IMR-90 (cell line): Measurements from ENCODE around the gene CREG2. TPM values are rescaled to one million over a fixed set of nuclear protein-coding genes. Genes with fewer than 3 reads are reported as not detected.

Source experiments
- ATAC-seq: fragments of 200-7000 bp; cut with Tn5 transposase; 2 replicates; pipeline ENCODE4 v1.9.1; 2020; ENCODE audit warnings: low read depth, mild to moderate bottlenecking, moderate library complexity
- BruUV-seq: library from RNA; stranded (reverse); fragments of 400-500 nt; replicated peaks from 2 replicates; lab custom pipeline; 2021; lab: Mats Ljungman, UMichigan
- CTCF ChIA-PET: fragments of 300-600 bp; formaldehyde crosslinking; extraction: SDS; loops from one replicate; lab custom pipeline; 2021; ENCODE audit warnings: antibody characterized with exemption; lab: Yijun Ruan, JAX
- POLR2A ChIA-PET: fragments of 300-600 bp; sonication (Branson Sonifier 250); formaldehyde crosslinking; loops from one replicate; lab custom pipeline; 2022; ENCODE audit warnings: antibody characterized with exemption; ENCODE audit not compliant: unreplicated experiment; lab: Charles Lee
- DNase-seq: peaks from one replicate; pipeline ENCODE4 v3.0.0; 2013
- H2AFZ ChIP-seq: replicated peaks from 2 replicates; pipeline ENCODE3; 2013; ENCODE audit warnings: low read length, mild to moderate bottlenecking; ENCODE audit not compliant: poor library complexity
- H2AK5ac ChIP-seq: 2 replicates; pipeline ENCODE4 v1.6.1; 2013; ENCODE audit warnings: low read depth, low read length, inconsistent platforms
- H2AK9ac ChIP-seq: replicated peaks from 2 replicates; pipeline ENCODE3; 2013; ENCODE audit warnings: mild to moderate bottlenecking, low read depth, low read length, moderate library complexity; ENCODE audit not compliant: poor library complexity
- H2BK120ac ChIP-seq: 2 replicates; pipeline ENCODE4 v1.6.1; 2013; ENCODE audit warnings: low read depth, low read length, inconsistent platforms
- H2BK15ac ChIP-seq: 3 replicates; pipeline ENCODE4 v1.6.1; 2013; ENCODE audit warnings: low read depth, low read length, inconsistent platforms
- H2BK20ac ChIP-seq: 2 replicates; pipeline ENCODE4 v1.6.1; 2013; ENCODE audit warnings: low read depth, mild to moderate bottlenecking, inconsistent platforms, low read length, moderate library complexity
- H2BK5ac ChIP-seq: 2 replicates; pipeline ENCODE4 v1.6.1; 2013; ENCODE audit warnings: mild to moderate bottlenecking, low read depth, low read length, inconsistent platforms; ENCODE audit not compliant: poor library complexity, severe bottlenecking
- H3K14ac ChIP-seq: replicated peaks from 2 replicates; pipeline ENCODE4 v1.6.1; 2013; ENCODE audit warnings: low read depth, low read length, inconsistent platforms
- H3K18ac ChIP-seq: 2 replicates; pipeline ENCODE4 v1.6.1; 2013; ENCODE audit warnings: low read depth, low read length, control low read depth
- H3K23ac ChIP-seq: 2 replicates; pipeline ENCODE4 v1.6.1; 2013; ENCODE audit warnings: low read depth, low read length, inconsistent platforms
- H3K27ac ChIP-seq: 2 replicates; pipeline ENCODE4 v1.5.1; 2013; ENCODE audit warnings: mild to moderate bottlenecking, control low read depth, low read length; ENCODE audit not compliant: insufficient read depth
- H3K27me3 ChIP-seq: 2 replicates; pipeline ENCODE4 v1.6.1; 2013; ENCODE audit warnings: low read length; ENCODE audit not compliant: control insufficient read depth, insufficient read depth
- H3K36me3 ChIP-seq: 2 replicates; pipeline ENCODE4 v1.6.1; 2013; ENCODE audit warnings: low read length, mixed read lengths; ENCODE audit not compliant: control insufficient read depth, insufficient read depth
- H3K4ac ChIP-seq: 2 replicates; pipeline ENCODE4 v1.6.1; 2013; ENCODE audit warnings: low read depth, low read length, inconsistent platforms
- H3K4me1 ChIP-seq: 2 replicates; pipeline ENCODE4 v1.6.1; 2013; ENCODE audit warnings: low read length, mixed read lengths; ENCODE audit not compliant: control insufficient read depth, insufficient read depth
- H3K4me2 ChIP-seq: 2 replicates; pipeline ENCODE4 v1.6.1; 2013; ENCODE audit warnings: low read depth, mild to moderate bottlenecking, control low read depth, low read length, moderate library complexity
- H3K4me3 ChIP-seq: 2 replicates; pipeline ENCODE4 v1.5.1; 2013; ENCODE audit warnings: low read depth, mild to moderate bottlenecking, control low read depth, low read length, moderate library complexity; ENCODE audit not compliant: insufficient read depth
- H3K56ac ChIP-seq: 2 replicates; pipeline ENCODE4 v1.6.1; 2013; ENCODE audit warnings: low read length, inconsistent platforms; ENCODE audit not compliant: insufficient read depth; ENCODE audit errors: extremely low read depth
- H3K79me1 ChIP-seq, 2 experiments: 2 replicates each; pipeline ENCODE4 v1.6.1; 2013; ENCODE audit warnings: low read length in 2 of 2, inconsistent platforms in 1 of 2, low read depth in 1 of 2
- H3K9ac ChIP-seq: 2 replicates; pipeline ENCODE4 v1.6.1; 2013; ENCODE audit warnings: low read depth, low read length, control low read depth
- H3K9me1 ChIP-seq: 2 replicates; pipeline ENCODE4 v1.6.1; 2013; ENCODE audit warnings: low read length, inconsistent platforms; ENCODE audit not compliant: insufficient read depth
- H3K9me3 ChIP-seq: 2 replicates; pipeline ENCODE4 v1.6.1; 2013; ENCODE audit warnings: low read length; ENCODE audit not compliant: control insufficient read depth, insufficient read depth
- H4K20me1 ChIP-seq: 2 replicates; pipeline ENCODE4 v1.6.1; 2013; ENCODE audit warnings: low read length, inconsistent platforms; ENCODE audit not compliant: insufficient read depth
- H4K5ac ChIP-seq: 2 replicates; pipeline ENCODE4 v1.6.1; 2013; ENCODE audit warnings: mild to moderate bottlenecking, low read depth, low read length, control low read depth
- H4K8ac ChIP-seq, 2 experiments: 2 replicates each; pipeline ENCODE4 v1.6.1; 2013; ENCODE audit warnings: low read depth in 2 of 2, low read length in 2 of 2, control low read depth in 1 of 2, inconsistent platforms in 1 of 2
- H4K91ac ChIP-seq: 2 replicates; pipeline ENCODE4 v1.6.1; 2013; ENCODE audit warnings: low read depth, low read length, inconsistent platforms; ENCODE audit not compliant: insufficient read depth
- BHLHE40 ChIP-seq: fragments of 150-350 bp; IDR thresholded peaks from 2 replicates; pipeline ENCODE4 v1.6.1; 2016; ENCODE audit warnings: mild to moderate bottlenecking, low read depth, low read length
- CEBPB ChIP-seq: IDR thresholded peaks from 2 replicates; pipeline ENCODE4 v1.6.1; 2012; ENCODE audit warnings: low read depth, low read length, improper control_type of control experiment
- CHD1 ChIP-seq: IDR thresholded peaks from 2 replicates; pipeline ENCODE4 v1.6.1; 2012; ENCODE audit warnings: low read depth, low read length, improper control_type of control experiment
- CTCF ChIP-seq: conservative IDR thresholded peaks from 2 replicates; pipeline ENCODE4 v1.5.1; 2012; ENCODE audit warnings: mild to moderate bottlenecking, low read depth, low read length, improper control_type of control experiment
- FOS ChIP-seq: fragments of 150-350 bp; IDR thresholded peaks from 2 replicates; pipeline ENCODE4 v1.6.1; 2016; ENCODE audit warnings: low read depth, low read length
- MAFK ChIP-seq: IDR thresholded peaks from 2 replicates; pipeline ENCODE4 v1.6.1; 2012; ENCODE audit warnings: low read depth, low read length, improper control_type of control experiment
- MAZ ChIP-seq: IDR thresholded peaks from 2 replicates; pipeline ENCODE4 v1.6.1; 2012; ENCODE audit warnings: low read depth, mild to moderate bottlenecking, low read length, improper control_type of control experiment, moderate library complexity, borderline replicate concordance
- MXI1 ChIP-seq: IDR thresholded peaks from 2 replicates; pipeline ENCODE4 v1.6.1; 2012; ENCODE audit warnings: low read depth, mild to moderate bottlenecking, low read length, moderate library complexity, borderline replicate concordance
- POLR2A ChIP-seq: IDR thresholded peaks from 2 replicates; pipeline ENCODE4 v1.6.1; 2012; ENCODE audit warnings: mild to moderate bottlenecking, low read depth, low read length
- RAD21 ChIP-seq: IDR thresholded peaks from 2 replicates; pipeline ENCODE4 v1.6.1; 2012; ENCODE audit warnings: low read length, improper control_type of control experiment
- RCOR1 ChIP-seq: IDR thresholded peaks from 2 replicates; pipeline ENCODE4 v1.6.1; 2012; ENCODE audit warnings: mild to moderate bottlenecking, low read length, improper control_type of control experiment; ENCODE audit not compliant: insufficient replicate concordance
- RFX5 ChIP-seq: IDR thresholded peaks from 2 replicates; pipeline ENCODE4 v1.8.0; 2012; ENCODE audit warnings: low read depth, mild to moderate bottlenecking, low read length, moderate library complexity
- SMC3 ChIP-seq: fragments of 150-350 bp; IDR thresholded peaks from 2 replicates; pipeline ENCODE4 v1.6.1; 2016; ENCODE audit warnings: low read depth, mild to moderate bottlenecking, antibody characterized with exemption, low read length, moderate library complexity
- USF2 ChIP-seq: fragments of 150-350 bp; IDR thresholded peaks from 2 replicates; pipeline ENCODE4 v1.6.1; 2017; ENCODE audit warnings: mild to moderate bottlenecking, antibody characterized with exemption, low read length, low read depth
- WGBS, 2 experiments: methylation state at CpG; one replicate each; pipeline versions ENCODE4 v1.1.5 to v1.1.7; 2013; ENCODE audit warnings: missing lambda C conversion rate in 2 of 2; ENCODE audit not compliant: insufficient read length in 1 of 2; ENCODE audit errors: extremely low coverage in 2 of 2; 5-methylcytosine and 5-hydroxymethylcytosine counted together
- dilution Hi-C: fragments of 300-500 bp; cut with HindIII; formaldehyde crosslinking; loops from one replicate; pipeline ENCODE4 v1.14.3; 2018; ENCODE audit warnings: low sequenced_read_pairs; ENCODE audit not compliant: unreplicated experiment
- in situ Hi-C: fragments of 300-500 bp; cut with MboI; formaldehyde crosslinking; loops from 3 replicates; pipeline ENCODE4 v1.14.3; 2019; ENCODE audit warnings: low sequenced_read_pairs, inconsistent platforms, mixed read lengths
- intact Hi-C: fragments of 100-400 bp; cut with micrococcal nuclease; formaldehyde crosslinking; loops from 2 replicates; pipeline ENCODE4 v1.10.0; 2022
- polyA plus RNA-seq, 3 experiments: library from polyadenylated mRNA; depleted of rRNA; stranded (reverse); fragments of >200 nt; gene quantifications; 2 replicates each; pipeline ENCODE4 v1.2.3, GENCODE V29; 2012; ENCODE audit warnings: low replicate concordance in 1 of 3
- total RNA-seq: library from RNA; depleted of rRNA; stranded (reverse); fragments of >200 nt; gene quantifications from 2 replicates; pipeline ENCODE4 v1.2.3, GENCODE V29; 2012

Gene CREG2
- total and polyA plus RNA-seq, 2 of the 4 experiments (the other 2 are of a cell fraction) = 0.17 TPM; not detected in 1

- Histone ChIP-seq H3K27ac (no peak overlapping the region), H3K9me3 (no peaks in the 10 kb centered on the region), H3K18ac (no peak overlapping the region), H3K4ac (no peak overlapping the region), H4K20me1 (no peaks in the 10 kb centered on the region), H3K36me3 (no peaks in the 10 kb centered on the region), H3K9ac (no peak overlapping the region), H4K8ac (no peak overlapping the region), H3K4me3 (no peak overlapping the region), H3K23ac (no peak overlapping the region), H3K4me2 (no peak overlapping the region), H3K4me1 (no peaks in the 10 kb centered on the region), H3K56ac (no peak overlapping the region), H4K5ac (no peak overlapping the region), H3K9me1 (no peaks in the 10 kb centered on the region), H2BK5ac (no peak overlapping the region), H2BK15ac (no peak overlapping the region), H2AK9ac (no peak overlapping the region), H2AK5ac (no peak overlapping the region), H3K27me3 (peaks cover 36% of the 10 kb centered on the region), H3K14ac (no peak overlapping the region), H2BK20ac (no peak overlapping the region), H4K91ac (no peak overlapping the region), H2AFZ (no peak overlapping the region), H2BK120ac (no peak overlapping the region), H3K79me1 (no peaks in the 10 kb centered on the region)
- POLR2A ChIA-PET = no interaction called here
- no peak for TF ChIP-seq BHLHE40
- TF ChIP-seq RCOR1 = no peak
- no peak for TF ChIP-seq MAZ
- no peak for TF ChIP-seq MXI1
- TF ChIP-seq CTCF = no peak
- TF ChIP-seq POLR2A = no peak
- no peak for TF ChIP-seq MAFK
- no peak for TF ChIP-seq RFX5
- no peak for TF ChIP-seq FOS
- no peak for TF ChIP-seq CHD1
- TF ChIP-seq USF2 = no peak
- no peak for TF ChIP-seq CEBPB
- no peak for TF ChIP-seq RAD21
- no peak for TF ChIP-seq SMC3
- no CpG with 5 or more reads among the region's 5 CpGs for WGBS, 2 experiments
- dilution Hi-C loops = no loop called here
- intact Hi-C loops = no loop called here
- in situ Hi-C loops = no loop called here
- CTCF ChIA-PET = no interaction called here
- no peak for ATAC-seq
- DNase-seq = no peak
- no TSS peak for BruUV-seq
These were observed 19.8 kb downstream of the CREG2 start for GRCh38 chr2:101367508-101367907.
